GM19238 (cell line): ENCODE results near the gene ZNF821.
"Not testable (repeated sequence)": the region's sequence is repeated elsewhere in the genome, so short reads cannot be mapped to it uniquely, and the experiment has no call there.

Experiments
- DNase-seq: peaks from one replicate; pipeline ENCODE4 v3.0.0; 2011; ENCODE audit warnings: low spot score; ENCODE audit not compliant: insufficient read length

ZNF821 gene

GRCh38 chr16:71902656-71903365 lies 18.8 kb upstream of the ZNF821 start:
- DNase-seq = no peak

- DNase-seq = no peak
Measured at GRCh38 chr16:71899171-71899570, 15.2 kb upstream of the ZNF821 start.

- DNase-seq = no peak
Measured at GRCh38 chr16:71896764-71897368, 12.9 kb upstream of the ZNF821 start.

GRCh38 chr16:71895679-71896365 lies 11.8 kb upstream of the ZNF821 start:
- DNase-seq = no peak

GRCh38 chr16:71894921-71895678 lies 11.1 kb upstream of the ZNF821 start, which contains the start of gene IST1:
TSS of gene IST1 (plus strand) at chr16:71895531. CDS start at chr16:71915641, 20,110 bp downstream.
- DNase-seq = peak; percentile 94

- no peak for DNase-seq
Measured at GRCh38 chr16:71894229-71894920, 10.4 kb upstream of the ZNF821 start.

- DNase-seq = no peak
Measured at GRCh38 chr16:71893888-71894228, 9.9 kb upstream of the ZNF821 start.

- DNase-seq = no peak
Measured at GRCh38 chr16:71889147-71889546, 5.2 kb upstream of the ZNF821 start.

- no peak for DNase-seq
Measured at GRCh38 chr16:71885261-71885650, 1.3 kb upstream of the ZNF821 start.

GRCh38 chr16:71883168-71883848 lies 674 bp downstream of the ZNF821 start:
- DNase-seq = peak; percentile 47

- DNase-seq = peak; percentile 52
Measured at GRCh38 chr16:71882505-71883167, 1.3 kb downstream of the ZNF821 start.

GRCh38 chr16:71880176-71880575 lies 3.8 kb downstream of the ZNF821 start:
- no peak for DNase-seq

GRCh38 chr16:71878911-71879310 lies 5.1 kb downstream of the ZNF821 start:
- DNase-seq = no peak

GRCh38 chr16:71873199-71873598 lies 10.8 kb downstream of the ZNF821 start:
- DNase-seq = no peak

- no peak for DNase-seq
Measured at GRCh38 chr16:71870818-71871217, 13.2 kb downstream of the ZNF821 start.

GRCh38 chr16:71869089-71869488 lies 14.9 kb downstream of the ZNF821 start:
- no peak for DNase-seq

- DNase-seq = no peak
Measured at GRCh38 chr16:71867939-71868338, 16.0 kb downstream of the ZNF821 start.

GRCh38 chr16:71867175-71867574 lies 16.8 kb downstream of the ZNF821 start:
- DNase-seq = not testable (repeated sequence)

- no peak for DNase-seq
Measured at GRCh38 chr16:71865173-71865863, 18.7 kb downstream of the ZNF821 start.

GRCh38 chr16:71863995-71864394 lies 20.0 kb downstream of the ZNF821 start:
- DNase-seq = no peak
